Astrocyte (in vitro differentiated cells and primary cell): ENCODE measurements around the gene SMIM33. TPM values are rescaled to one million over a fixed set of nuclear protein-coding genes. Genes with fewer than 3 reads are reported as not detected.
A peak's percentile ranks its signal among the peaks of the same experiment; 100 is the strongest.
"Not testable (repeated sequence)": the region's sequence is repeated elsewhere in the genome, so short reads cannot be mapped to it uniquely, and the experiment has no call there.

Experiments
- DNase-seq: peaks from one replicate; pipeline ENCODE4 v3.0.0-alpha.2; 2010; ENCODE audit warnings: low read depth
- FAIRE-seq: peaks from 2 replicates; lab custom pipeline; 2011; peaks lifted over from hg19 to GRCh38; lab: Jason Lieb, UNC
- H2AFZ ChIP-seq: 2 replicates; pipeline ENCODE4 v1.6.0; 2012; ENCODE audit warnings: low read depth, low read length, inconsistent platforms
- H3K27ac ChIP-seq: 2 replicates; pipeline ENCODE4 v1.5.1; 2011; ENCODE audit warnings: low read depth, low read length, inconsistent platforms
- H3K27me3 ChIP-seq: 2 replicates; pipeline ENCODE4 v1.6.0; 2011; ENCODE audit warnings: low read length, inconsistent platforms; ENCODE audit not compliant: insufficient read depth
- H3K36me3 ChIP-seq: 2 replicates; pipeline ENCODE4 v1.5.1; 2011; ENCODE audit warnings: low read length, inconsistent platforms; ENCODE audit not compliant: insufficient read depth
- H3K4me1 ChIP-seq: 2 replicates; pipeline ENCODE4 v1.5.1; 2011; ENCODE audit warnings: low read length, inconsistent platforms; ENCODE audit not compliant: insufficient read depth
- H3K4me2 ChIP-seq: 2 replicates; pipeline ENCODE4 v1.6.0; 2012; ENCODE audit warnings: low read length, inconsistent platforms
- H3K4me3 ChIP-seq: 2 replicates; pipeline ENCODE4 v1.5.1; 2011; ENCODE audit warnings: low read depth, mild to moderate bottlenecking, low read length, inconsistent platforms; ENCODE audit not compliant: insufficient read depth
- H3K79me2 ChIP-seq: 2 replicates; pipeline ENCODE4 v1.6.0; 2012; ENCODE audit warnings: mild to moderate bottlenecking, low read length, inconsistent platforms; ENCODE audit not compliant: insufficient read depth
- H3K9ac ChIP-seq: 2 replicates; pipeline ENCODE4 v1.6.0; 2012; ENCODE audit warnings: mild to moderate bottlenecking, low read length, inconsistent platforms
- H3K9me3 ChIP-seq: 2 replicates; pipeline ENCODE4 v1.5.1; 2012; ENCODE audit warnings: low read depth, mild to moderate bottlenecking, low read length, inconsistent platforms; ENCODE audit not compliant: insufficient read depth
- H4K20me1 ChIP-seq: 2 replicates; pipeline ENCODE4 v1.6.0; 2012; ENCODE audit warnings: low read length, inconsistent platforms; ENCODE audit not compliant: insufficient read depth
- H3K27ac Mint-ChIP-seq: one replicate; pipeline ENCODE4 v1.8.0; 2021; ENCODE audit warnings: mild to moderate bottlenecking, mixed read lengths; ENCODE audit not compliant: unreplicated experiment
- H3K27me3 Mint-ChIP-seq: one replicate; pipeline ENCODE4 v1.8.0; 2021; ENCODE audit warnings: low read depth, mixed read lengths; ENCODE audit not compliant: unreplicated experiment
- H3K36me3 Mint-ChIP-seq: one replicate; pipeline ENCODE4 v1.8.0; 2021; ENCODE audit warnings: low read depth, mixed read lengths; ENCODE audit not compliant: unreplicated experiment
- H3K4me1 Mint-ChIP-seq: one replicate; pipeline ENCODE4 v1.8.0; 2021; ENCODE audit warnings: low read depth, mixed read lengths; ENCODE audit not compliant: unreplicated experiment
- H3K4me3 Mint-ChIP-seq: one replicate; pipeline ENCODE4 v1.8.0; 2021; ENCODE audit warnings: mild to moderate bottlenecking, moderate library complexity, mixed read lengths; ENCODE audit not compliant: unreplicated experiment
- H3K9me3 Mint-ChIP-seq: one replicate; pipeline ENCODE4 v1.8.0; 2021; ENCODE audit warnings: mild to moderate bottlenecking, mixed read lengths; ENCODE audit not compliant: unreplicated experiment
- EZH2 ChIP-seq: IDR thresholded peaks from 2 replicates; pipeline ENCODE4 v1.6.1; 2012; ENCODE audit warnings: mild to moderate bottlenecking, low read length, inconsistent platforms; ENCODE audit not compliant: insufficient read depth
- total RNA-seq: library from RNA; stranded (reverse); gene quantifications from 2 replicates; pipeline ENCODE4 v1.2.1, GENCODE V29; 2021
- TF ChIP-seq, protein P1 (sequence below): IDR thresholded peaks from 2 replicates; pipeline ENCODE4 v1.5.1; 2011; ENCODE audit warnings: low read depth, mild to moderate bottlenecking, inconsistent platforms, low read length, moderate library complexity; ENCODE audit not compliant: insufficient read depth

The SMIM33 gene
- total RNA-seq, 1 donor from 2014 or later = not detected

DNA sequence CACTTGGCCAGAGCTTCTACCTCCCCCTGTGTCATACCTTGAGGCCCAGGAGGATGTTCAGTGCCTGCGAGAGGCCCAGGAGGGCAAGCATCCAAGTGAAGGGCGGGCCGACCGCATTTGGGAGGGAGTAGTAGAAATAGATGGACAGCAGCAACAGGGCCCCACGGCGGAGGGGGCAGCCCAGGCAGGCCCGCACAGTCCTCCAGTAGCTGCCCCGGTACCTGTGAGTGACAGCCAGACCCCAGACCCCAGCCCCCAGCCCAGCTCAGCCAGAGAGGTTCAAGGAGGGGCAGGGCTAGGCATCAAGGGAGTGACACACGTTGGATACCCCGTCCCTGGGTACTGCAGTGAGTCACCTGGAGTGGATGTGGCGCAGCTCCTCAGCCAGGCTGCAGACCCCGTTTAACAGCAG lies 10.3 kb downstream of the SMIM33 start:
- peak overlapping the region; percentile 85 for H3K9ac ChIP-seq
- peaks cover 2% of the 10 kb centered on the region for H3K36me3 Mint-ChIP-seq
- H3K27ac ChIP-seq = peak overlapping the region; percentile 94
- H3K27me3 ChIP-seq = no peaks in the 10 kb centered on the region
- FAIRE-seq (no peak), DNase-seq (no peak)
- no peak overlapping the region for H3K4me3 Mint-ChIP-seq
- H3K4me2 ChIP-seq = peak overlapping the region; percentile 82
- TF ChIP-seq, protein P1, sequence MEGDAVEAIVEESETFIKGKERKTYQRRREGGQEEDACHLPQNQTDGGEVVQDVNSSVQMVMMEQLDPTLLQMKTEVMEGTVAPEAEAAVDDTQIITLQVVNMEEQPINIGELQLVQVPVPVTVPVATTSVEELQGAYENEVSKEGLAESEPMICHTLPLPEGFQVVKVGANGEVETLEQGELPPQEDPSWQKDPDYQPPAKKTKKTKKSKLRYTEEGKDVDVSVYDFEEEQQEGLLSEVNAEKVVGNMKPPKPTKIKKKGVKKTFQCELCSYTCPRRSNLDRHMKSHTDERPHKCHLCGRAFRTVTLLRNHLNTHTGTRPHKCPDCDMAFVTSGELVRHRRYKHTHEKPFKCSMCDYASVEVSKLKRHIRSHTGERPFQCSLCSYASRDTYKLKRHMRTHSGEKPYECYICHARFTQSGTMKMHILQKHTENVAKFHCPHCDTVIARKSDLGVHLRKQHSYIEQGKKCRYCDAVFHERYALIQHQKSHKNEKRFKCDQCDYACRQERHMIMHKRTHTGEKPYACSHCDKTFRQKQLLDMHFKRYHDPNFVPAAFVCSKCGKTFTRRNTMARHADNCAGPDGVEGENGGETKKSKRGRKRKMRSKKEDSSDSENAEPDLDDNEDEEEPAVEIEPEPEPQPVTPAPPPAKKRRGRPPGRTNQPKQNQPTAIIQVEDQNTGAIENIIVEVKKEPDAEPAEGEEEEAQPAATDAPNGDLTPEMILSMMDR = no peak
- H3K9me3 Mint-ChIP-seq = no peaks in the 10 kb centered on the region
- no peak overlapping the region for H3K27ac Mint-ChIP-seq
- H4K20me1 ChIP-seq = no peaks in the 10 kb centered on the region
- H3K4me3 ChIP-seq = peak overlapping the region; percentile 67
- peaks cover 15% of the 10 kb centered on the region for H3K4me1 Mint-ChIP-seq
- H3K9me3 ChIP-seq = no peaks in the 10 kb centered on the region
- peaks cover 21% of the 10 kb centered on the region for H3K27me3 Mint-ChIP-seq
- no peaks in the 10 kb centered on the region for H3K36me3 ChIP-seq
- no peak overlapping the region for H2AFZ ChIP-seq
- peaks cover 15% of the 10 kb centered on the region for H3K79me2 ChIP-seq
- peaks cover 23% of the 10 kb centered on the region for H3K4me1 ChIP-seq

DNA sequence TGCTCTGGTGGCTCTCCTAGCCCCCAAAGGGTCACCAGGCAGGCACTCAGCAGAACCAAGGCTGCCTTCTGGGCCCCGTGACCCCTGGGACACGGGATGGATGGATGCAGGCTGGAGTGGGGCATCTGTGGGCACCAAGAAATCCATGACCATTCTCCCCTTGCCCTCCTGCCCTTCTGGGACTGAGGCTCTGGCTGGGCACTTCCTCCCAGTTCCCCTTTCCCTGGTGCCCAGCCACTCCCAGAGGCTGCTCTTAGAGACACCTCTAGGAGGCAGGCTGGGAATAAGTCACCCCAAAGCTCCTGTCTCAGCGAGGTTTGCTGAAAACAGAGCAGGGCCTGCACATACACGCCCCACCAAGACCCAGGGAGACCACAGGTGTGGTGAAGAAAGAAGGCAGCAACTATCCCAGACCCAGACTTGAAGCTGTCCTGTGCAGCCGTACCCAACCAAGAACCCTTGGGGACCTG lies 10.8 kb downstream of the SMIM33 start:
- Histone ChIP-seq H4K20me1 (no peaks in the 10 kb centered on the region), H3K79me2 (peaks cover 15% of the 10 kb centered on the region), H3K4me2 (peak overlapping the region; percentile 82), H3K27me3 (no peaks in the 10 kb centered on the region), H3K9ac (peak overlapping the region; percentile 85), H3K27ac (peak overlapping the region; percentile 94), H3K4me3 (peak overlapping the region; percentile 67), H3K36me3 (no peaks in the 10 kb centered on the region), H3K4me1 (peaks cover 23% of the 10 kb centered on the region), H2AFZ (peak overlapping the region; percentile 91), H3K9me3 (no peaks in the 10 kb centered on the region)
- no peak for FAIRE-seq
- Mint-ChIP-seq H3K36me3 (peaks cover 2% of the 10 kb centered on the region), H3K27ac (peak overlapping the region; percentile 26), H3K4me1 (peaks cover 15% of the 10 kb centered on the region), H3K4me3 (no peak overlapping the region), H3K27me3 (peaks cover 24% of the 10 kb centered on the region), H3K9me3 (no peaks in the 10 kb centered on the region)
- DNase-seq = no peak
- TF ChIP-seq EZH2 = no peak
- TF ChIP-seq, protein P1 = no peak

DNA sequence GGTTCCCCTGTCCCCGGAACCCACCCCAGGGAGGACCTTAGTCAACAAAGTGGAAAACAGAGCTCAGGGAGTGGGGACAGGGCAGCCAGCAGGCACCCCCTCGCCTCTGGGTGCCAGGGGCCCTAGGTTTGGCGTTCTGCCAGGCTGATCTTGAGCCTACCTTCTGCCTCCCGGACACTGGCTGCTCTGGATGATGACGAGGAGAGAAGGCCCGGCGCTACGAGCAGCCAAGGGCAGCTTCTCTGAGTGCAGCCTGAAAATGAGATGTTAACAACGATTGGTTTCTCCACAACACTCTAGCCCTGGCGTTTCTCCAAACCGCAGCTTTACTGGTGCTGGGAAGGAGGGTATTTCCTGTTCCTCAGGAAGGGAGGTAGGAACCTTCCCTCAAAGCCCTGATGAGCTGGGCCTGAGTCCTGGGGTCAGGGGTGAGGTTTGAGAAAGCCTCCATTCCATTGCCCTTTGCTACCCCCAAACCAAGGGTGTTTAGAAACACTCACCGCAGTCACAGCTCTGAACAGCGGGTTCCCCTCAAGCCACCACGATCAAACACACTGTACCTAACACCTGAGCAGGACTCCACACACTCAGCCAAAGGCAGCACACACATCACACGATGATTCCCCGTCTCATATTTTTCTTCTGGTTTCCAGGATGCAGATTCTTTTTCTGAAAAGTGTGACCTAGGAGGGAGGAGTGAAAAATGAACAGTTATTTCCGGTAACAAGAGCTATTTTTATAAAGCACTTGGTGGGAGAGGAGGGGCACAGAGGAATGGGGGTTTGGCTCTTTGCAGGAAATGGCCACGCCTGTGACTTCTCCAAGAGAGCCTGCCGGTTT lies 11.5 kb downstream of the SMIM33 start, which contains the start of gene STING1:
Gene STING1 (minus strand): TSS at position 709 of the 840 bp plus-strand sequence. CDS start 1,054 bp downstream, outside the sequence.
- no peak for TF ChIP-seq EZH2
- TF ChIP-seq, protein P1 = no peak
- Mint-ChIP-seq H3K4me1 (peaks cover 15% of the 10 kb centered on the region), H3K4me3 (peak within 1 kb of the TSS; percentile 31), H3K27ac (peak within 1 kb of the TSS; percentile 87), H3K36me3 (peaks cover 2% of the 10 kb centered on the region), H3K9me3 (no peaks in the 10 kb centered on the region), H3K27me3 (peaks cover 24% of the 10 kb centered on the region)
- Histone ChIP-seq H3K9me3 (no peaks in the 10 kb centered on the region), H2AFZ (peak within 1 kb of the TSS; percentile 91), H3K4me3 (peak within 1 kb of the TSS; percentile 67), H3K4me1 (peaks cover 23% of the 10 kb centered on the region), H3K9ac (peak within 1 kb of the TSS; percentile 85), H3K4me2 (peak within 1 kb of the TSS; percentile 82), H3K36me3 (no peaks in the 10 kb centered on the region), H3K27me3 (no peaks in the 10 kb centered on the region), H3K27ac (peak within 1 kb of the TSS; percentile 94), H4K20me1 (no peaks in the 10 kb centered on the region), H3K79me2 (peaks cover 15% of the 10 kb centered on the region)
- FAIRE-seq (peak; percentile 89), DNase-seq (peak; percentile 93)

DNA sequence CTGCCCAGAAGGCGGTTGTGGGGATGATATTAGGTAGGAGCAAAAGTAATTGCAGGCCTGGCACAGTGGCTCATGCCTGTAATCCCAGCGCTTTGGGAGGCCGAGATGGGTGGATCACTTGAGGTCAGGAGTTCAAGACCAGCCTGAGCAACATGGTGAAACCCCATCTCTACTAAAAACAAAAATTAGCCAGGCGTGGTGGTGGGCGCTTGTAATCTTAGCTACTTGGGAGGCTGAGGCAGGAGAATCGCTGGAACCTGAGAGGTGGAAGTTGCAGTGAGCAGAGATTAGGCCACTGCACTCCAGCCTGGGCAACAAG lies 12.0 kb downstream of the SMIM33 start:
- Mint-ChIP-seq H3K27ac (peak overlapping the region; percentile 87), H3K4me1 (peaks cover 15% of the 10 kb centered on the region), H3K27me3 (peaks cover 19% of the 10 kb centered on the region)
- Histone ChIP-seq H3K4me1 (peaks cover 23% of the 10 kb centered on the region), H2AFZ (peak overlapping the region; percentile 91), H3K79me2 (peaks cover 15% of the 10 kb centered on the region), H3K9ac (peak overlapping the region; percentile 85), H3K4me3 (peak overlapping the region; percentile 67), H3K27ac (peak overlapping the region; percentile 94), H3K4me2 (peak overlapping the region; percentile 82)
- H3K4me3 Mint-ChIP-seq, FAIRE-seq, H3K9me3 ChIP-seq, H4K20me1 ChIP-seq, H3K9me3 Mint-ChIP-seq, H3K27me3 ChIP-seq, H3K36me3 ChIP-seq, DNase-seq, H3K36me3 Mint-ChIP-seq: not testable (repeated sequence)
